Naive thymus-derived CD8-positive, alpha-beta T cell (primary cell): ENCODE results near the gene IL1A. TPM values are rescaled to one million over a fixed set of nuclear protein-coding genes. Genes with fewer than 3 reads are reported as not detected.

Experiments used
- ATAC-seq, 2 donors: fragments of 150-1000 bp; cut with Tn5 transposase in 1 of 2; sonication (Bioruptor Pico), chemical (Tn5 transposase) in 1 of 2; 1 replicate in 1 of 2; 2 replicates in 1 of 2; pipeline ENCODE4 v1.10.0; 2021; ENCODE audit warnings: mild to moderate bottlenecking in 2 of 2, moderate library complexity in 2 of 2
- POLR2A ChIA-PET: fragments of 350-600 bp; sonication (Branson Sonifier 250); formaldehyde crosslinking; loops from one replicate; lab custom pipeline; 2021; ENCODE audit warnings: antibody characterized with exemption; lab: Charles Lee
- DNase-seq, 10 donors: peaks; one replicate each; pipeline versions ENCODE4 v3.0.0 to v3.0.0-alpha.2; 2020 to 2022
- H3K27ac Mint-ChIP-seq, 10 donors: one replicate each; pipeline ENCODE4 v1.8.0; 2020 to 2022; ENCODE audit warnings: mild to moderate bottlenecking in 10 of 10, mixed read lengths in 10 of 10, moderate library complexity in 4 of 10, inconsistent platforms in 1 of 10
- H3K27me3 Mint-ChIP-seq, 5 donors: one replicate each; pipeline ENCODE4 v1.8.0; 2021 to 2022; ENCODE audit warnings: mixed read lengths in 5 of 5
- H3K36me3 Mint-ChIP-seq, 3 donors: one replicate each; pipeline ENCODE4 v1.8.0; 2020 to 2022; ENCODE audit warnings: mixed read lengths in 3 of 3, mild to moderate bottlenecking in 2 of 3, inconsistent platforms in 1 of 3
- H3K4me1 Mint-ChIP-seq, 4 donors: one replicate each; pipeline ENCODE4 v1.8.0; 2021 to 2022; ENCODE audit warnings: mixed read lengths in 4 of 4
- H3K4me3 Mint-ChIP-seq, 10 donors: one replicate each; pipeline ENCODE4 v1.8.0; 2020 to 2022; ENCODE audit warnings: mild to moderate bottlenecking in 10 of 10, mixed read lengths in 10 of 10, moderate library complexity in 6 of 10, inconsistent platforms in 1 of 10
- H3K9me3 Mint-ChIP-seq, 9 donors: one replicate each; pipeline ENCODE4 v1.8.0; 2020 to 2022; ENCODE audit warnings: mixed read lengths in 9 of 9, mild to moderate bottlenecking in 3 of 9, inconsistent platforms in 1 of 9, moderate library complexity in 1 of 9
- polyA plus RNA-seq, 3 donors: library from polyadenylated mRNA; unstranded; fragments of 300-500 nt; fragmentation: Illumina TruSeq; gene quantifications; one replicate each; pipeline ENCODE4 v1.2.3, GENCODE V29; 2021
- total RNA-seq, 8 experiments: library from RNA in 2 of 8; stranded (reverse) in 2 of 8; gene quantifications; one replicate each; pipeline ENCODE4 v1.2.3 and lab custom pipeline; 2021 to 2026

Gene IL1A
- total and polyA plus RNA-seq, 5 experiments from 2014 or later, result not detected

DNA sequence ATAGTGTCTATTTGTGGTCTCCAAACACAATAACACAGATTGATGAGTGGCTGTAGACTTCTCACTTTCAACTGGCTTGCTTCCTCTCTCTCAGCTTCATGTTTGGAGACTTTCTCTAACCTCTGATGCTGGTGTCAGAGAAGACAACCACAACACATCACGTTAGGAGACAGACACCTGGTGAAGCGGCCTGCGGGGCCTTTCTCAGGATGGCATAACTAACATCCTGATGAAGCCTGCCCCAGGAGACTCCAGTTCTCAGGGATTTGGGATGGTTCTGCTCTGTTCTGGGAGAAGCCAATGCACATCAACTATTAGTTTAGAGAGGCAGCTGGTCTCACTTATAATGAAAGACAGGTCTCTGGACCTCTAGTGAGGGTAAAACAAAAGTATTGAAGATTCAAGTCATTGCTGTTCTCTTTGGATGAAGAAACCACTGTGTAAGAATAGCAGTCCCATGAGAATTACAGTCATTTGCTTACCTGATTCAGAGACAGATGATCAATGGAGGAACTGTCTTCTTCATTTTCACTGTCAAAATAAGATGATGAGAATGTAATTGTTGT, 2.0 kb downstream of the IL1A start:
- H3K27ac Mint-ChIP-seq, result peak overlapping the region in 2 of 10 donors; percentile 5 to 38
- POLR2A ChIA-PET, result no interaction called here
- H3K36me3 Mint-ChIP-seq, result no peaks in the 10 kb centered on the region
- H3K4me3 Mint-ChIP-seq, result no peak overlapping the region
- H3K9me3 Mint-ChIP-seq, result no peaks in the 10 kb centered on the region
- H3K27me3 Mint-ChIP-seq, result peaks cover 1 to 25% (median 11%) of the 10 kb centered on the region in 5 donors
- DNase-seq (no peak), ATAC-seq (no peak)
- peaks cover 5 to 29% (median 6%) of the 10 kb centered on the region in 4 donors for H3K4me1 Mint-ChIP-seq

DNA sequence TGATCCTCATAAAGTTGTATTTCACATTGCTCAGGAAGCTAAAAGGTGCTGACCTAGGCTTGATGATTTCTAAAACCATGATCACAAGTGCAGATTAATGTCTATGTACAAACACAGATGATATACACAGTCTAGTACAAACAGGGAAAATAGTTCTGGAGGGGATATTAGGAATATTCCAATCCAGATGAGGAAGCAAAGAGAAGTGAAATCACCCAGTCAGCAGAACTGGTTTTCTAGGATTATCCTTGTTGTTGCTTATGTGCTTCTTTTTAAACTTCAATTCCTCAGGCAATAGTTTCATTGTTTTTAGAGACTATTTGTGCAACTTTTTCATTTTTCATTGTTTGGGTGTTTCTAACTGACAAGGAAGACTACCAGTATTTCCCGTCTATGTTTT, 4.7 kb downstream of the IL1A start:
- Mint-ChIP-seq H3K4me3 (no peak overlapping the region), H3K4me1 (peaks cover 12 to 34% (median 19%) of the 10 kb centered on the region in 4 donors), H3K9me3 (no peaks in the 10 kb centered on the region), H3K27me3 (peaks cover 1 to 15% (median 6%) of the 10 kb centered on the region in 5 donors), H3K27ac (no peak overlapping the region), H3K36me3 (no peaks in the 10 kb centered on the region)
- POLR2A ChIA-PET, result interaction anchor here (0.6 kb wide), 1 partner anchor 11 kb away, joined by 3 read pairs; no protein-coding TSS in a partner anchor
- ATAC-seq, result no peak
- no peak for DNase-seq

DNA sequence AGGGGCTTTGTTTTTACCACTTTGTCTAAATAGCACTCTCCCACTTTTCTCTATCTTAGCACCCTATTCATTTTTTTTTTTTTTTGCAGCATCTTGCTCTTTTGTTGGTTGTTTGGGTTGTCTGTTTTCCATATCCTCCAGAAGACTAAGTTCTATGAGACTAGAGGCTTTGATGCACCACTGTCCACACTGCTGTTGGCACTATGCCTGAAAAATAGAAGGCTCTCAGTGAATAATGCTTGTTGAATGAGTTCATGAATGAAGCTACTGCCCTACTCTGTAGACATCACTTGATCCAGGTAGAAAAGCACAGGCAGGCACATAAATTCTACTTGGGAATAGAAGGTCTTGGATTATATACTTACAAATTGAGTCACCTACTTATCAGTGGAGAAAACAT, 7.3 kb downstream of the IL1A start:
- peaks cover 0 to 3% (median 2%) of the 10 kb centered on the region in 5 donors for H3K27me3 Mint-ChIP-seq
- peak overlapping the region in 8 of 10 donors; percentile 15 to 66 (median 43) for H3K4me3 Mint-ChIP-seq
- no peaks in the 10 kb centered on the region for H3K36me3 Mint-ChIP-seq
- POLR2A ChIA-PET, result no interaction called here
- no peak for DNase-seq
- peaks cover 12 to 19% (median 16%) of the 10 kb centered on the region in 4 donors for H3K4me1 Mint-ChIP-seq
- no peaks in the 10 kb centered on the region for H3K9me3 Mint-ChIP-seq
- peak overlapping the region in 9 of 10 donors; percentile 3 to 73 (median 20) for H3K27ac Mint-ChIP-seq
- ATAC-seq, result no peak

DNA sequence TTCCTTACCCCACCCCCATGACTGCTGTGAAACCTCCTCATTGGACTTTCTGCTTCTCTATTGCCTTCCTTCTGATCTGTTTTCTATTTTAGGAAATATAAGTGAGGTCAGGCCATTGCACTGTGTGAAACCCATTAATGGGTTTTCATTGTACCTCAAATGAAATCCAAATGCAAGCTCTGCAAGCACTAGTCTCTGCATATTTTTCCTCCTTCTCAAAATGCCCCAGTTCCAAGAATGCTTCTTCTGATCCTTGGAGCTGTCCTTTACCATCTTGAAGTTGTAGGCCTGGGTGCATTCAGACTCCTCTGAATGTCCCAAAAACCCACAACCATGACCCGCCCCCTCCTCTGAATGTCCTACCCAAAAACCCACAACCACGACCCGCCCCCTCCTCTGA, 8.2 kb downstream of the IL1A start:
- H3K27ac Mint-ChIP-seq, result peak overlapping the region in 3 of 10 donors; percentile 1 to 28 (median 2)
- DNase-seq (no peak), ATAC-seq (no peak)
- peaks cover 0 to 3% (median 0%) of the 10 kb centered on the region in 5 donors for H3K27me3 Mint-ChIP-seq
- POLR2A ChIA-PET, result no interaction called here
- H3K4me3 Mint-ChIP-seq, result no peak overlapping the region
- no peaks in the 10 kb centered on the region for H3K36me3 Mint-ChIP-seq
- no peaks in the 10 kb centered on the region for H3K9me3 Mint-ChIP-seq
- H3K4me1 Mint-ChIP-seq, result peaks cover 12 to 19% (median 16%) of the 10 kb centered on the region in 4 donors

DNA sequence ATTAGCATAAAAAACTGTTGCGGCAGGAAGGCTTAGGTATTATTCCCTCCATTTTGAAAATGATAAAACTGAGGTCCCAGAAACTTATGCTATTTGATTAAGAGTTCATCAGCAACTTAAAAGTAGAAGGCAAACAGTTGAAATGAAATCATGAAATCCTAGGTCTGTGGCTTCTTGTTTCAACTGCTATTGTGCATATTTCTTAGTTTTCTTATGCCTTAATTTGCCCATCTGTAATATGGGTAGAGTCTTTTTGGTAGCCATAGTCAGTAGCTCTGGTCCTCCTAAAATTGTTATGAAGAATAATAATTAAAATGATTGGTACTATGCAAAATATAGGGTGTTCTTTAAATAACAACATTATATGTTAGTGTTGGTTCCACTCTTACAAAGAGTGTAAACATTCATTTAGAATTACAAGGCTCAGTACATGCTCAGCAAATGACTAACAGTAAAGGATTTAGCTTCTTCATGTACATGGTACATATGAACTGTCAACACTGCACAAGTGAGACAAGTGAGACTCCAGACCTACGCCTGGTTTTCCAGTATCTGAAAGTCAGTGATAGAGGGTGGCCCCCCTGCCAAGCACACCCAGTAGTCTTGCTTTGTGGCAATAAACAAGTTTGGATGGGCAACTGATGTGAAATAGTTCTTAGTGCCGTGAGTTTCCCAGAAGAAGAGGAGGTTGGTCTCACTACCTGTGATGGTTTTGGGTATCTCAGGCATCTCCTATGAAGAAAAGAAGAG, 9.6 kb downstream of the IL1A start:
- H3K9me3 Mint-ChIP-seq, result no peaks in the 10 kb centered on the region

DNA sequence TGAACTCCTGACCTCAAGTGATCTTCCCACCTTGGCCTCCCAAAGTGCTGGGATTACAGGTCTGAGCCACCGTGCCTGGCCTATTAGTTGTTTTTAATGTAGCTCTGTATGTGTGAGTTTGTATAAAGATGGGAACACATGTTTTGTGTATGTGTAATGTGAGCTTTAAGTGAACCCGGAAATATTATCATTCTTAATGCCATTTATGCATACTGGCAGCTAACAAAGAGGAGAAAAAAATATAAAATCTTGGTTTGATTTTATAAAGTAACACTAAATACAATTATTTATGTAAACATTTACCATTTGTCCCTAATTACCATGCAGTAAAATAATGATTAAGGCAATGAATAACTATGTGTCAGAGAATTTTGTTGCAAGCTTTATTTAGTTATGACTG, 10.7 kb downstream of the IL1A start:
- no peak overlapping the region for H3K27ac Mint-ChIP-seq
- POLR2A ChIA-PET, result no interaction called here

More for the DNA sequence above, 9.6 kb downstream of the IL1A start:
- Mint-ChIP-seq H3K4me1 (peaks cover 12 to 19% (median 16%) of the 10 kb centered on the region in 4 donors), H3K27me3 (peaks cover 0 to 3% (median 0%) of the 10 kb centered on the region in 5 donors), H3K4me3 (no peak overlapping the region), H3K27ac (peak overlapping the region in 1 of 10 donors; percentile 3), H3K36me3 (no peaks in the 10 kb centered on the region)
- DNase-seq (no peak), ATAC-seq (no peak)
- POLR2A ChIA-PET, result no interaction called here

DNA sequence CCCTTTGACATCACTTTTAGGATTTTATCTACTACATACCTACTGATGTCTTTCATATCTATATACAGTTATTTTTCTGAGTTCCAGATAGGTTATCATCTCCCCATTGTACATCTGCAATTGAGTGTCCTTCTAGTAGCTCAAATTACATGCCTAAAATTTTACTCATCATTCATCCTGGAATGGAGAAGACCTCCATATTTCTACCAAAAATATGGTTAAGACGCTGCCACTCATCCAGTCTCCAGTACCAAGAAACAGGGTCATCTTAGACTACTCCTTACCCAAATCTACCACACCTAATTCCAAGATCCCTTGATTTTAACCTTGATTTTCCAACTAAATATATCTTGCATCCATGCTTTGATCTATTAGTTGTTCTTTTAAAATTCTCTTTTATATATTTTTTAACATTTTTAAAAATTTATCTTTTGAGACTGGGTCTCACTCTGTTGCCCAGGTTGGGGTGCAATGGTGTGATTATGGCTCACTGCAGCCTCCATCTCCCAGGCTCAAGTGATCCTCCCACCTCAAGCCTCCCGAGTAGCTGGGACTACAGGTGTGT, 11.3 kb downstream of the IL1A start:
- Mint-ChIP-seq H3K9me3 (no peaks in the 10 kb centered on the region), H3K36me3 (no peaks in the 10 kb centered on the region), H3K27me3 (peaks cover 0 to 3% (median 0%) of the 10 kb centered on the region in 5 donors), H3K27ac (no peak overlapping the region), H3K4me1 (peaks cover 12 to 22% (median 18%) of the 10 kb centered on the region in 4 donors), H3K4me3 (no peak overlapping the region)
- no peak for ATAC-seq
- POLR2A ChIA-PET, result no interaction called here
- no peak for DNase-seq

More for the DNA sequence above, 10.7 kb downstream of the IL1A start:
- Mint-ChIP-seq H3K36me3 (no peaks in the 10 kb centered on the region), H3K4me1 (peaks cover 12 to 19% (median 17%) of the 10 kb centered on the region in 4 donors), H3K27me3 (peaks cover 0 to 3% (median 0%) of the 10 kb centered on the region in 5 donors), H3K4me3 (no peak overlapping the region), H3K9me3 (no peaks in the 10 kb centered on the region)
- no peak for DNase-seq
- ATAC-seq, result no peak

DNA sequence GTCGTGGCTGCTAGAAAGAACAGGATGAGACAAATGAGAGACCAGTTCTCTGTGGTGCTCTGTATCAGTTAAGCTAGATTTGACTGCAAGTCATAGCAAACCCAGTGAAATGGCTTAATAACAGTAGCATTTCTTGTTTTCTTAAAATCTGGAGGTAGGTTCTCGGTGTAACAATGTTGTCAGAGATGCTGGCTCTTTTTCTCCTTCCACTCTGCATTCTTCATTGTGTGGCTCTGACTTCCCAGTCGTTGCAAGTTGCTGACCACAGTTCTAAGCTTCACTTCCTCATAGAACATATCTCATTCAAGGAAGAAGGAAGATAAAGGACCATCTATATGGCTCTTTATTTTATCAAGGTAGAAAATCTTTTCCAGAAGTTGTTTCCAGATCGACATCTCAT, 12.0 kb downstream of the IL1A start:
- DNase-seq (no peak), ATAC-seq (no peak)
- Mint-ChIP-seq H3K27me3 (peaks cover 0 to 3% (median 0%) of the 10 kb centered on the region in 5 donors), H3K27ac (no peak overlapping the region), H3K9me3 (no peaks in the 10 kb centered on the region), H3K4me1 (peaks cover 7 to 23% (median 13%) of the 10 kb centered on the region in 4 donors), H3K36me3 (no peaks in the 10 kb centered on the region), H3K4me3 (no peak overlapping the region)
- POLR2A ChIA-PET, result no interaction called here

DNA sequence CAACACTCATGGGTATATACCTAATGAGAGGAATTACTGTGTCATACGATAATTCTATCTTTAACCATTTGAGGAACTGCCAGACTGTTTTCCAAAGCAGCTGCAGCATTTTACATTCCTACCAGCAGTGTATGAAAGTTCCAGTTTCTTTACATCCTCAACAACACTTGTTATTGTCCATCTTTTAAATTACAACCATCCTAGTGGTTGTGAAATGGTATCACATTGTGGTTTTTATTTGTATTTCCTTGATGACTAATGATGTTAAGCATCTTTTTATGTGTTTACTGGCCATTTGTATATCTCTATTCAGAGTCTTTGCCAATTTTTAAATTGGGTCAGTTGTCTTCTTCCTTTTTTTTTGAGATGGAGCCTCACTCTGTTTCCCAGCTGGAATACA, 15.9 kb downstream of the IL1A start:
- Mint-ChIP-seq H3K27ac (peak overlapping the region in 1 of 10 donors; percentile 57), H3K4me1 (peaks cover 6 to 37% (median 17%) of the 10 kb centered on the region in 4 donors), H3K4me3 (peak overlapping the region in 3 of 10 donors; percentile 2 to 75 (median 30)), H3K9me3 (no peaks in the 10 kb centered on the region), H3K27me3 (peaks cover 0 to 3% (median 0%) of the 10 kb centered on the region in 5 donors), H3K36me3 (no peaks in the 10 kb centered on the region)
- POLR2A ChIA-PET, result no interaction called here
- DNase-seq, result no peak
- ATAC-seq, result no peak

DNA sequence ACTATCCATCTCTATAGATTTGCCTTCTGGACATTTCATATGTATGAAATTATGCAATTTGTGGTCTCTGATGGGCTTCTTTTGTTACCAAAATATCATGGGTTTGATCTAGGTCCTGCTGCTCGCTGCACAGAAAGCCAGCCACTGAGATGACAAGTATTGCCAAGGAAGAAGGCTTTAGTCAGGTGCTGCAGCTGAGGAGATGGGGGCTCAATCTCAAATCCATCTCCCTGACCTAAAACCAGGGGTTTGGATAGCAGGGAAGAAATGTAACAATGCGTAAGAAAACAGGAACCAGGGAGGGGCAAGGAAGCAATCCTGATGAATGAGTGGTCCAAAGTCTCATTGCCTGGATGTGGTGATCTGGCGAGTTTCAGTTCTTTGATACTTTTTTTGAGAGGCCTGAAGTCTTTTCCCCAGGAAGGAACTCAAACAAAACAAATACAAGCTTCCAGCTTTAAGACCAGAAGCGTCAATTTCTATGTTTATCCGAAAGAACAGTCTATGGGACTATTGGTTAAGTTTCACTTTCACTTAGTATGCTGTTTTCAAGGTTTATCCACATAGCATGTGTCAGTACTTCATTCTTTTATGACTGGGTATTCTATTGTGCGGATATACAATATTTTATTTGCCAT, 16.5 kb downstream of the IL1A start:
- no peak for ATAC-seq
- H3K36me3 Mint-ChIP-seq, result no peaks in the 10 kb centered on the region
- H3K9me3 Mint-ChIP-seq, result no peaks in the 10 kb centered on the region
- POLR2A ChIA-PET, result no interaction called here
- peaks cover 0 to 3% (median 0%) of the 10 kb centered on the region in 5 donors for H3K27me3 Mint-ChIP-seq
- peaks cover 6 to 38% (median 17%) of the 10 kb centered on the region in 4 donors for H3K4me1 Mint-ChIP-seq
- H3K4me3 Mint-ChIP-seq, result peak overlapping the region in 6 of 10 donors; percentile 16 to 75 (median 41)
- H3K27ac Mint-ChIP-seq, result peak overlapping the region in 4 of 10 donors; percentile 31 to 57 (median 44)
- DNase-seq, result no peak

DNA sequence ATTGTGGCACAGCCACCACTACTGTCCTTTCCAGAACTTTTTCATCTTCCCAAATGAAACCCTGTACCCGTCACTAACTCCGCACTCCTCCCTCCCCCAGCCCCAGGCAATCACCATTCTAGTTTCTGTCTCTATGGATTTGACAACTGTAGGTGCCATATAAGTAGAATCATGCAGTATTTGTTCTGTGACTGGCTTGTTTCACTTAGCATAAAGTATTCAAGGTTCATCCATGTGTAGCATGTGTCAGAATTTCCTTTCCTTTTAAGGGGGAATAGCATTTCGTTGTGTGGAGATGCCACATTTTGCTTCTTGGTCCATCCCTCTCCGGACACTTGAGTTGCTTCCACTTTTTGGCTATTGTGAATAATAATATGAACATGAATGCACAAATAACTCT, 19.0 kb downstream of the IL1A start:
- DNase-seq, result no peak
- H3K27me3 Mint-ChIP-seq, result no peaks in the 10 kb centered on the region
- POLR2A ChIA-PET, result no interaction called here
- peaks cover 6 to 38% (median 17%) of the 10 kb centered on the region in 4 donors for H3K4me1 Mint-ChIP-seq
- ATAC-seq, result no peak
- no peaks in the 10 kb centered on the region for H3K9me3 Mint-ChIP-seq
- no peaks in the 10 kb centered on the region for H3K36me3 Mint-ChIP-seq
- H3K4me3 Mint-ChIP-seq, result peak overlapping the region; percentile 86 to 97 (median 92)
- H3K27ac Mint-ChIP-seq, result peak overlapping the region in 7 of 10 donors; percentile 27 to 89 (median 81)
